Mucosa of rectum (tissue), 2 donors: ENCODE measurements around the gene TFEC.
A peak's percentile ranks its signal among the peaks of the same experiment; 100 is the strongest.
"Not testable (repeated sequence)": the region's sequence is repeated elsewhere in the genome, so short reads cannot be mapped to it uniquely, and the experiment has no call there.

Source experiments
- H3K27ac ChIP-seq, 2 donors: one replicate each; pipeline ENCODE4 v1.7.0; 2013; ENCODE audit warnings: inconsistent platforms in 2 of 2, low read depth in 2 of 2, low read length in 2 of 2
- H3K27me3 ChIP-seq, 2 donors: one replicate each; pipeline ENCODE4 v1.7.0; 2013; ENCODE audit warnings: low read length in 2 of 2; ENCODE audit not compliant: control insufficient read depth in 2 of 2, insufficient read depth in 2 of 2
- H3K36me3 ChIP-seq, 2 donors: one replicate each; pipeline ENCODE4 v1.7.0; 2013; ENCODE audit warnings: low read length in 2 of 2; ENCODE audit not compliant: control insufficient read depth in 2 of 2, insufficient read depth in 2 of 2
- H3K4me1 ChIP-seq, 2 donors: one replicate each; pipeline ENCODE4 v1.7.0; 2013; ENCODE audit warnings: low read length in 2 of 2, mild to moderate bottlenecking in 1 of 2; ENCODE audit not compliant: control insufficient read depth in 2 of 2, insufficient read depth in 2 of 2
- H3K4me3 ChIP-seq, 2 donors: one replicate each; pipeline ENCODE4 v1.7.0; 2013; ENCODE audit warnings: low read length in 2 of 2
- H3K9ac ChIP-seq, 2 donors: one replicate each; pipeline ENCODE4 v1.7.0; 2013; ENCODE audit warnings: low read length in 2 of 2, low read depth in 1 of 2, mild to moderate bottlenecking in 1 of 2
- H3K9me3 ChIP-seq, 2 donors: one replicate each; pipeline ENCODE4 v1.7.0; 2013; ENCODE audit warnings: low read length in 2 of 2; ENCODE audit not compliant: control insufficient read depth in 2 of 2
- donor health status: healthy.
- donor health status: Normal muscosa, but diverticular disease.

Gene TFEC

DNA sequence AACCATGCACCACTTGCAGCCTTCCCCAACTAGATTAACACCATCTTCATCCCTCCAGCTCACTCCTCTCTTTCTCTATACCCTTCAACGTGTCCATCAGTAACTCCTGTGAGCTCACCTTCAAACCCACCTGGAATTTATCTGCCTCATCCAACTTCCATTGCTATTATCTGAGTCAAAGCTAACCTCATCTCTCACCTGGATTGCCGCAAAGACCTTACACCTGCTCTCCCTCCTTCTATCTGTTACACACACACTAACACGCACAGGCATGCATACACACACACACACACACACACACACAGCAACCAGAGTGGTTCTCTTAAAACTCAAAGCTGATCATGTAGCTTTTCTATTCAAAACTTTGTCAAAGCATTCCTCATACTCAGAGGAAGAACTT, 3.8 kb upstream of the TFEC start:
- Histone ChIP-seq H3K4me1 (no peaks in the 10 kb centered on the region), H3K9ac (no peak overlapping the region), H3K27ac (no peak overlapping the region), H3K4me3 (no peak overlapping the region), H3K9me3 (no peaks in the 10 kb centered on the region), H3K27me3 (no peaks in the 10 kb centered on the region), H3K36me3 (no peaks in the 10 kb centered on the region)

DNA sequence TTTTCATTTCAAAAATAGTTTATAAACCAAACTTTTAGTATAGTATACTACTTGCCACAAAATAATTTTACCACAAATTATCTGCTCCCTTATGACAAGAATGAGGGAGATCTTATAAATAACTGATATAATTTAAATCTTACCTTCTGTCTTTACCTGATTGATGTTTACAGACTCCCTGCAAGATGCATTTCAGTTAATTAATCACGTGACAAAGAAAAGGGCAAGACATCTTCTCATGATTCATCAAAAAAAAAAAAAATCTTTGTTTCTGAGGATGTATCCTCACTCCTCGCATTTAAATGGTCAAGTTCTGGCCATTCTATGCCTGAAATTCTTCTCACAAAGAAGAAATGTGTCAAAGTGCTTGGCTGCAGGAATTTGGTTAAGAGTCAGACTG, 2.3 kb upstream of the TFEC start:
- Histone ChIP-seq H3K4me3 (no peak overlapping the region), H3K27me3 (no peaks in the 10 kb centered on the region), H3K36me3 (no peaks in the 10 kb centered on the region), H3K27ac (no peak overlapping the region), H3K4me1 (no peaks in the 10 kb centered on the region), H3K9me3 (no peaks in the 10 kb centered on the region), H3K9ac (no peak overlapping the region)

DNA sequence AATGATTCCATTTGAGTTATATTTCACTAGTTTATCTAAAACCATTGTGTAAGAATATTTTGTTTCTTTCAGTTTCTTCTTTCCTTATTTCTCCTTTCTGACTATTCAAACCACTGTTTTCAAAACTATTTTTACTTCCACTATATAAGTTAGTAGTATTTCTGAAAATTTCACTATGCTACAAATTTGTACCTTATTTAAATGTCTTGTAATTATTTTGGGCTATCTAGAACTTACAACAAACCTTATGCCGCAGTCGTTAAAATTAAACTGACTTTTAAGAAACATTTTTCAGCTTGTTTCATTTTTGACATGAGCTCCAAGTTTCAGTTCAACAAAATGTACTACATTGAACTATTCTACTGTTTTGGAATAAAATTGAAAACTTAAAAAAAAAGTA, 1.8 kb downstream of the TFEC start:
- H3K27ac ChIP-seq = no peak overlapping the region
- H3K9ac ChIP-seq = no peak overlapping the region
- no peaks in the 10 kb centered on the region for H3K27me3 ChIP-seq
- no peaks in the 10 kb centered on the region for H3K4me1 ChIP-seq
- no peaks in the 10 kb centered on the region for H3K9me3 ChIP-seq
- H3K4me3 ChIP-seq = peak overlapping the region in 1 of 2 donors; percentile 41
- H3K36me3 ChIP-seq = no peaks in the 10 kb centered on the region

DNA sequence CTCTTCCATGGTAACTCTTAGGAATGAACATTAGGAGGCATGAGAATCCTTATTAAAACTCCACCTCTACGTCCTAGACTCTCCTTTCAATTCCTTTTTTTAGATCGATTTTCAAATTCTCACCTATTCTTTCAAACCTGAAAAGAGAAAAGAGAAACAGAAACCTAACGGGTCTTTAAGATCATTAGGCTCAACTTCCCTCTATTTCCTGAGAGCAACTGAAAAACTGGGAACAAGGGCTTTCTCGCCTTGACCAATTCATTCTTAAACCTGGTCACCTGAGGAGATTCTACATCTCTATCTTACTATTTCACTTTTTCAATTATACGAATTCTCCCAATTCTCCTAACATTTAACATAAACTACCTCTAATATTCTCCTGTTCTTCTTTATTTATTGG, 2.8 kb downstream of the TFEC start:
- Histone ChIP-seq H3K27me3 (no peaks in the 10 kb centered on the region), H3K9ac (no peak overlapping the region), H3K4me3 (no peak overlapping the region), H3K9me3 (no peaks in the 10 kb centered on the region), H3K4me1 (no peaks in the 10 kb centered on the region), H3K27ac (no peak overlapping the region), H3K36me3 (no peaks in the 10 kb centered on the region)

DNA sequence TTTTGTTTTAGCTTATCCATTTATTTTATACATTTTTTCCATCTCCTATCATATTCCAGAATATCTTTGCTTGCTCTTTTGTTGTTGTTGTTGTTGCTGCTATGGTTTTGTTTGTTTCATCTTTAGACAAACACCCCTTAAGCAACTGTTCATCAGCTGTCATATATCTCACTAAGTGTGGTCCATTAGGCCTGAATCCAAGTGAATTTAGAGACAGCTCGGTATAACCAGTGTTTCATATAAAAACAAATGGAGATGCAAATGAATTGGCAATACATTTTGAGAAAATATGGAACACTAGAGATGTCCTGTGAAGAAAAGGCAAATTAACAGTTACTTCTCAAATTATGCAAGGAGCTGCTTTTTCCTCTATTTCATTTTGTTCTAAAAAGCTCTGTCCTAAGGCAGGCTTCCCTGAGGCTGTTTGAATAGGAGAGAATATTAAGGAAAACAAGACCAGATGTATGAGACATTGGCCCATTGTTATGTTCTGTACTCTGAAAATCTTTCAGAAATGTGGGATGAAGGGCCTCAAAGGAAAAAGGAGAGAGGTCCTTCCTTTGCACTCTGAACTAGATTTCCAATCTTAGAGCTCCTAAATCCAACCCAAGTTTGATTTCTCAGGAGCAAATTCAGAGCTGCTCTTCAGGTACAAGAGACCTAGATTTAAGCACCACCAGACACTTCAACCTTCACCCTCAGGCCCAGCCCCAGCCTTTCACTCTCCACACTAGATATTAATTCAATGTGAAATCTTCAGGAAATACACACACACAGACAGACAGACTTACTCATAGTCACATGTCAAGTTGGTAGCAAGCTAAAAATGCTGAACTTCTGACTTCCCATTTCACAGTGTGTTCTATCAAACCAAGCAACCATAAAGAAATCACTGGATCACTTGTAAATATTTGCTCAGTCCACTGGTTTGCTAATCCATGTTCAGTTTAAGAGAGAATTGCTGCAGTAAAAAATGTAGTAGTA, 5.4 kb downstream of the TFEC start:
- Histone ChIP-seq H3K9ac (peak overlapping the region in 1 of 2 donors; percentile 10), H3K4me1 (no peaks in the 10 kb centered on the region), H3K4me3 (no peak overlapping the region), H3K9me3 (no peaks in the 10 kb centered on the region), H3K27me3 (no peaks in the 10 kb centered on the region), H3K27ac (peak overlapping the region in 1 of 2 donors; percentile 18), H3K36me3 (no peaks in the 10 kb centered on the region)

DNA sequence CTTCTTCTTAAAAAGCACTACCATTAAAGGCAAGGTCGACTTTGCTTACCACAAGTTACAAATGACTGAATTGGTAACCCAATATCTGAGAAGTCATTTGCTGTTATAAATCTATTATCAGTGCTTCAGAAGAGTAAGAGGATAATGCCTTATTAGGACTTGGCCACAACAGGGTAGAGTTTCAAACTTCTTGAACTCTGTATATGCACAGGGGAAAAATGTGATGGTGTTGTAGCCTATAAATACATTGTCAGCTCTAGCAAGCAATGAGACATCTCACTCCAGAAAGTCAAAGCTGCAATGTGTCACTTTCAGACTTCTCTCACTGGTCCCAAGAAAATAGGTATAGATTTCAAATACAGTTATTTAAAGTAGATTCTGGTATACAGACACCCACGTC, 9.3 kb downstream of the TFEC start:
- H3K27ac ChIP-seq = no peak overlapping the region
- no peaks in the 10 kb centered on the region for H3K9me3 ChIP-seq
- no peak overlapping the region for H3K4me3 ChIP-seq
- H3K27me3 ChIP-seq = no peaks in the 10 kb centered on the region
- no peaks in the 10 kb centered on the region for H3K4me1 ChIP-seq
- no peak overlapping the region for H3K9ac ChIP-seq
- no peaks in the 10 kb centered on the region for H3K36me3 ChIP-seq

DNA sequence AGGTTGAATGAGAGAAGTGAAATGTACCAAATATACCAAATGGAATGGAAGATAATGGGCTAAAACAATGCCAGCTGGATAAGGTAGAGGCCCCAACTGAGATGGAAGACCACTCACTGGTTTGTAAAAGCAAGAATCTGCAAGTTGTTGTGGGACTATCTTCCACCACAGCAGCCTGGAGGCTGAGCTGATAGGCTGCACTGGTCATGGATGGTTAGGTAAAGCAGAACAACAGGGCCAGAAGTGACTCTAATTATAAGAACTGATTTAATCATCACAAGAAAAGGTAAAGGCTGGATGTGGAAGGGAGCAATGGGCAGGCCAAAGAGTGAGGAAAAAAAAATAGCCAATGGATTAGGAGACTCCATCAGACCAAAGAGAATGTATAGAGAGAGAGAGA, 11.8 kb downstream of the TFEC start:
- Histone ChIP-seq H3K4me1 (no peaks in the 10 kb centered on the region), H3K9ac (no peak overlapping the region), H3K27me3 (no peaks in the 10 kb centered on the region), H3K27ac (no peak overlapping the region), H3K4me3 (no peak overlapping the region), H3K36me3 (no peaks in the 10 kb centered on the region), H3K9me3 (no peaks in the 10 kb centered on the region)

DNA sequence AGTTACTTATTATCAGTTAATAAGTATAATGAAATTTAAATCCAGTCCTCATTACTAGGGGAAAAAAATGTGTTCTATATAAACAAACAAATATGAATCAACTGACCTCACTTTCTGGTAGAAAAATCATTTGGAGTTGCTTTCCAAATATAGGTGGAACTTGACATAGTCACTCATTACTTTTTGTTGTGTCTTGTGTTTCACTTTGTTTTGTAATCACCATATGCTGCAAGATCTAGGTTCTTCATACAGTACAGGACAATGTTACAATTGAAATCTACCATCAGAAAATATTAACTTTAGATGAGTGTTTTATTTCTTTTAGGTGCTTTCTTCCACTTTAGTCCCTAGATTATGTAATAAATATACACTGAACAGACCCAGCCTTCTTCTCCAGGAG, 16.9 kb downstream of the TFEC start:
- Histone ChIP-seq H3K9me3 (no peaks in the 10 kb centered on the region), H3K4me1 (no peaks in the 10 kb centered on the region), H3K36me3 (no peaks in the 10 kb centered on the region), H3K27me3 (no peaks in the 10 kb centered on the region), H3K27ac (no peak overlapping the region), H3K4me3 (no peak overlapping the region), H3K9ac (no peak overlapping the region)

DNA sequence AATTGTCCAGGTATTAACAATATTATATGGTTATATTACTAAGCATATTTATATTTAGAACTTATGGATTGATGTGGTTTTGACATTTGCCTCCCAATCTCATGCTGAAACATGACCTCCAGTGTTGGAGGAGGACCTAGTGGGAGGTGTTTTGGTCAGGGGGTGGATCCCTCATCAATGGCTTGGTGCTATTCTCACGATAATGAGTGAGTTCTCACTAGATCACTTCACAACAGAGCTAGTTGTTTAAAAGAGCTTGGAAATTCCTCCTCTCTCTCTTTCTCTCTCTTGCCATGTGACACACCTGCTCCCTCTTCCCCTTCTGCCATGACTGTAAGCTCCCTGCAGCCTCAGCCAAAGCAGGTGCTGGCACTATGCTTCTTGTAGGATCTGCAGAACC, 19.0 kb downstream of the TFEC start:
- no peaks in the 10 kb centered on the region for H3K27me3 ChIP-seq

DNA sequence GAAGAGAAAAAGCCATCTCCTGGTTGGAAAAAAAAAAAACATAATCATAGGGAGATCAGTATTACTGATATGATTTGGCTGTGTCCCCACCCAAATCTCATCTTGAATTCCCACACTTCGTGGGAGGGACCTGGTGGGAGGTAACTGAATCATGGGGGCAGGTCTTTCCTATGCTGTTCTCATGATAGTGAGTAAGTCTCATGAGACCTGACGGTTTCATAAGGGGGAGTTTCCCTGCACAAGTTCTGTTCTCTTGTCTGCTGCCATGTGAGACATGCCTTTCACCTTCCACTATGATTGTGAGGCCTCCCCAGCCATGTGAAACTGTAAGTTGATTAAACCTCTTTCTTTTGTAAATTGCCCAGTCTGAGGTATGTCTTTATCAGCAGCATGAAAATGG, 25.8 kb downstream of the TFEC start:
- H3K36me3 ChIP-seq, H3K4me3 ChIP-seq, H3K27ac ChIP-seq, H3K9me3 ChIP-seq, H3K9ac ChIP-seq, H3K4me1 ChIP-seq, H3K27me3 ChIP-seq: not testable (repeated sequence)

More for the DNA sequence above, 19.0 kb downstream of the TFEC start:
- no peak overlapping the region for H3K27ac ChIP-seq
- H3K9me3 ChIP-seq = no peaks in the 10 kb centered on the region
- H3K4me3 ChIP-seq = no peak overlapping the region
- no peak overlapping the region for H3K9ac ChIP-seq
- no peaks in the 10 kb centered on the region for H3K36me3 ChIP-seq
- no peaks in the 10 kb centered on the region for H3K4me1 ChIP-seq
